Measurements from ENCODE around the gene CBX7.

The CBX7 gene

DNA sequence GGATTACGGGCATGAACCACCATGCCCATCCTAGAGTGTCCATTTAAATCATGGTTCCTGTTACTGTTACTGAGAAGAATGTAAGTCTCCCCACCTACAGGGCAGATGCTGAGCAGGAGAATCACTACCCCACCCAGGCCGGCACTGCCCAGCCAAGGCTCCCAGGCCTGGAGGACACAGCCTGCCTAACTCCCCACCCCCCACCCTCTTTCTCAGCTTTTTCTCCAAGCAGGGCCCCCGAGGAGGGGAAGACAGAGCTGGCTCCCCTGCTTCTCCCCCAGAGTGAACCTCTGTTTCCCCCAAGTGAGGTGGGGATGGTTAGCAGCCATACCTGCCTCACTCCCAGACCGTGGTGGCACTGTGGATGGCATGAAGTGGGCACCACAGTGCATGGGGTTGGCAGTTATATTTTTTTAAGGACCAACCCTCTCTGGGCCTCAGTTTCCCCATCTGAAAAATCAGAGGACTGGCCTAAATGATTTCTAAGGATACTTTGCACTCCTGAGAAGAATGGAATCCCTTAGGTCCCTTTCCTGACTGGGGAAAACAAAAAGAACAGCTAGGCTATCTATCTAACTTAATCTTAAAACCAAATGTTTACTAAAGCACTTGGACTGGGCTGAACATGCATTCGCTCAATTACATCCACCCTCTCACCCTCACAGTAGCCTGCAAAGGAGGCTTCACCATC is 5.0 kb downstream of the CBX7 start:
- no peak for DNase-seq (ENCODE audit: low spot score)

DNA sequence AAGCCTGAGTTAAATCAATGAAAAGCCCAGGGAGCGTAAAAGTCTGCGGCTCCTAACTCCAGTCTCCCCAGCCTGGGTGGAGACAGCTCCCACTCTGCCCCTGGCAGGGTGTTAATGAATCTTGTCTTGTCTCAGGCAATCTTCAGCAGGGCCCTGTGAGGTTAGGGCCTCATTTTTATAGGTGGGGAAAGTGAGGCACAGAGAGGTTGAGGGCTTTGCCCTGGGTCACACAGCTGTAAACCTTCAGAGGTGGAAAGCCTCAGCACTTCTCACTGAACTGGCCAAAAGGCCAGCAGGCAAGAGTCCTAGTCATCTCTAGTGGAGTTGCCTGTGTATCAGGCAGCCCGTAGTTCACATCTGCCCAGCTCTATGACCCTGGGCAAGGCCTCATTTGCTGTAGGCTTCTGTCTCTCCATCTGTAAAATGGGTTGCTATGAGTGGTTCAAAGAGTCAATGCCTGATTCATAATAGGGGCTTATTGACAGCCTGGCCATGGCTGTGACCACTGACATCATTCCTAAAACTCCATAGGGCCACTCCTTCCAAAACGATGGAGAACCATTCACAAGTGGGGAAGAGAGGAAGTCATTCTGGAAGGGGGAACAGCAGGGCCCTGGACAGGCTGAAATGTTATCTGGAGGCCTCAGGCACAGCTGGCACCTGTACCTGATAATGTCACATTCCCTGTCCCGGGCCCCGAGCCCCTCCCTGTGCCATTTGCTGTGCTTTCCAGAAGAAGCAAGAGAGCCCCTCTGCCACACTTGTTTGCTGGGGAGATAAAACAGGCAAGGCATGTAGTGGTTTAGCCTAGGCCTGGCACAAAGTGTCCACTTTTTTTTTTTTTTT is 6.0 kb downstream of the CBX7 start:
- DNase-seq (ENCODE audit: low spot score): peak; percentile 60

- peak; percentile 55 for DNase-seq (ENCODE audit: low spot score)
Observed at GRCh38 chr22:39144101-39144767, 8.2 kb downstream of the CBX7 start.

DNA sequence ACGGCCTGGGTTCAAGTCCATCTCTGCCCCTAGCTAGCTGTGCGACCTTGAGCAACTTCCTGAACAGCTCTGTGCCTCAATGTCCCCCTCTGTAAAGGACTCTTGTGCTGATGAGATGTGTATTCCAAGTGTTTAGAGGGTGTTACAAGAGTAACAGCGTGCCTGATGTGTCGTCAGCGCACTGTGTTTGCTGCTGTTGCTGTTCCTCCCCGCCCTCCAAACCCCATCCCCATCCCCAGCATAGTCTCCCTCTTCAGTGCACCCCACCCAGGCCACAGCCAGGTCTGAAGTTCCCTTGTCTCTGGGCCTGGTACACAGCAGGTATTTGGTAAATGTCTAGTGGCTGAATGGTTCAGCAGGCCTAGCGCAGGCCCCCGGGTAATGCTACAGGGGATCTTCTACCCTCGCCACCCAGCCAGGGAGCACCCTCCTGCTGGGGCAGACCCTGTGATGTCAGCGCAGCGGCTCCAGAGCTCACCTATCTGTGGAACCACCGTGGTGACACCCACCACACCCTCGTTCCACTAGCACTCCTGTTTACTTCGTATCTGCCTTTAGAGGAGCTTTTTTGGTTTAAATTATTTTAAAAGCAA is 10.3 kb downstream of the CBX7 start:
- peak; percentile 73 for DNase-seq (ENCODE audit: low spot score)

DNA sequence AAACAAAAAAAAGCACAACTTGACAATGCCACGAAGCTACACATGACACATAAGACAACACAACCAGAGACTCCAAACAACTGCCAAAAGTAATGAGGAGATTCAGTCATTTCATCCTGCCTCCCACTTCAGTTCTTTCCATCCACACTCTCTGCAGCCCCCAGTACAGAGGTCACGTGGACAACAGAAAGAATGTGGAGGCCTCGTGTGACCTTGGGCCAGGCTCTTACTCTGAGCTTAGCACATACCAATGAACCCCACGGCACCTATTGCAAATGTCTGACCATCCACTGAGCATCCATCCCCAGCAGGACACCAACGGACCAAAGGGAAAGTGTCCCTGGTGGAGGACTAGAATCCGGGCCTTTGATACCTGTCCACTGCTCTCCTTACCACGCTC is 12.5 kb downstream of the CBX7 start:
- DNase-seq (ENCODE audit: low spot score): no peak

DNA sequence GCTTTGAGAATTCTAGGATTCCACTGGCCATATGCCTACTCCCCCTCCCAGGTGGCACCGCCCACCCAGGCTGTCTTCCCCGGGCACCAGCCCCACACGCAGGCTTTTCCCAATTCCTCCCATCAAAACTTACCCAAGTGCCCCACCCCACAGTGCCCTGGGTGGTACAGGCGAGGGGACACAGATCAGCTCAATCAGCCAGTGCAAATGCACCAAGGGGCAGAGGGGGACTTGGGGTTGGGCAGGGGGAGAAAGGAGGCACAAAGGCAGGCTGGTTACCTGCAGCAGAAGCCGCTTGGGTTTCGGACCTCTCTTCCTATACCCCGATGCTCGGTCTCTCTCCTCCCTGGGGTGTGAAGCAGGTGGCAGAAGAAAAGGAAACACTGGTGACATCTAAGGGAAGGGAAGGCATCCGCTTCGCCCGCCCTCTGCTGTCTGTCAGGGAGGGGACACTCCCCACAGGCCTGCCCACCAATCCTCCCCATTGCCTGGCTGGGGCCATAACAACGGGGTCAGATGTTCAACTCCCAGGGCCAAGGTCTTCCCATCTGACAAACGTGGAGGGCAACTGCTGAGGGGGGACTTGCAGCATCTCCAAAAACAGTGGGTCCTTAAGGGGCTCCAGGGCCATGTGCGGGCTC is 14.0 kb downstream of the CBX7 start:
- DNase-seq (ENCODE audit: low spot score): no peak

DNA sequence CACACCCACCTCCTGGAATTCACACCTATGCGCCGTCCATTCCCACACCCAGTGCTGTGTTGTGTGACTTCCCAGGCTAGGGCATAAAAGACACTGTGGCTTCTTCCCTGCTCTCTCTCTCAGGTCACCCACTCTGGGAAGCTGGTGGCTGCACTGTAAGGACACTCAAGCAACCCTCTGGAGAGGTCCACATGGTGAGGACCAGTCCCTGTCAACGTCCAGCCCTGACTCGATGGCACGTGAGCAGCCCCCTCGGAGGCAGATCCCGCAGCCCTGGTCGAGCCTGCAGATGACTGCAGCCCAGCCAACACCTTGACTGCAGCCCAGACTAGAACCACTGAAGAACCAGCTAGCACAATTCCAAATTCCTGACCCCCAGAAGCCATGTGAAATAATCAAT is 16.2 kb downstream of the CBX7 start:
- DNase-seq (ENCODE audit: low spot score): no peak

DNA sequence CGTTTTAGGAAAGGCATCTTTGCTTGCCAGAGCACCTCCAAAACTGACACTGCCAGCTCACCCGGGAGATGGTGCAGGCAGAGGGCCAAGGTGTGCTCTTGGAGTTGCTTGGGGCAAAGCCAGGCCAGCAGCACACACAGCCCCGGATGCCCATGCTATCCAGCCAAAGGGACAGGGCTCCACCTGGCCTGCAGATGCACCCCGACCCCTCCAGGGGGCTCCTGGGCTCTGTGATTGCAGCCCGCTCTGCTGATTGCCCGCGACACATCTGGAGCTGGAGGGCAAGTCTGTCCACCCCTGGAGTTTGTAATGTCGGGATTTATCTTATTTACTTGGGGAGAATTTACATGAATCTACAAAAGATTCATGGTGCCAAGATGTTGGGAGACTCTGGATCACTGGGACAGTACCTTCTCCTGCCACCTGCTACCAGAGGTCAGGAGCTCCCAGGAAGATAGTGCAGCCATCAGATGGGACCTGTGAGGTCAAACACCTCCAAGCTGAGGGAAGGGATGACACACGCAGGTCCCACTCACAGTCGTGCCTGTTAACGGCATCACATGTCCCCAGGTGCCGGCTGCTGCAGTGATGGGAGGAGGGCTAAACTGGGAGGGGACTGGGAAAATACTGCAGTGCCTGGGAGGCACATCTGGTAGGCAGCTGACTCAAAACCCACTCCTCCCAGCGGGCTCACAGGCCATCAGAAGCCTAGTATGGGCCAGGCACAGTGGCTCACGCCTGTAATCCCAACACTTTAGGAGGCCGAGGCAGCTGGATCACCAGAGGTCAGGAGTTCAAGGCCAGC is 17.2 kb downstream of the CBX7 start:
- peak; percentile 66 for DNase-seq (ENCODE audit: low spot score)

DNA sequence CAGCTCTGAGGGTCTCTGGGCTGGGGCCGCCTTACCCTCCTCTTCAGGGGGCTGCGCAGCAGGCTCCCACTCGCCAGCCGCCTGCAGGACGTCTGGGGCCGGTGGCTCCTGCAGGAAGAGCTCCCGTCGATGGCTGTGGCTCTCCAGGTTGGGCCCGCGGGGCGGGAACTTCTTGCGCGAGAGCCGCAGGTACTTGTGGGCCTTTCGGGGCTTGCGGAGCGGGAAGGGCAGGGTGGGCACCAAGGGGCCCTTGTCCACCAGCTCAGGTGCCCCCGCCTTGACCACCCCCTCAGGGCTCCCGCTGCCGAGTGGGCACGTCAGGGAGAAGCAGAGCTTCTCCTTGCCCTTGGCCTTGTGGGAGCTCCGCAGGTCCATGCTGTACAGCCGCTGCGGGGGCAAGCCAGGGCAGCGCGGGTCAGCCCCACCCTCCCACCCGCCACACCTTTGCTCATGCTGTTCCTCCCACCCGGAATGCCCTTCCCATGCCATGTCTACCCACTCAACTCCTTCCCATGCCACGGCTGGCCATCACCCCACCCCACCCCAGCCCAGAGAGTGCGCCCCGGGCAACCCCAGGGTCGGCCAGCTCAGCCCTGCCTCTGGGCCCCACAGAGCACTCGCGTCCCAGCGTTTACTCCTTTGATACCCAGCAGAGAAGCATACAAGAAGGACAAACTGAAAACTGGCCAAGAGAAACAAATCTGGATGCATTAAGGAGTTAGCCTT is 18.0 kb downstream of the CBX7 start:
- no peak for DNase-seq (ENCODE audit: low spot score)

DNA sequence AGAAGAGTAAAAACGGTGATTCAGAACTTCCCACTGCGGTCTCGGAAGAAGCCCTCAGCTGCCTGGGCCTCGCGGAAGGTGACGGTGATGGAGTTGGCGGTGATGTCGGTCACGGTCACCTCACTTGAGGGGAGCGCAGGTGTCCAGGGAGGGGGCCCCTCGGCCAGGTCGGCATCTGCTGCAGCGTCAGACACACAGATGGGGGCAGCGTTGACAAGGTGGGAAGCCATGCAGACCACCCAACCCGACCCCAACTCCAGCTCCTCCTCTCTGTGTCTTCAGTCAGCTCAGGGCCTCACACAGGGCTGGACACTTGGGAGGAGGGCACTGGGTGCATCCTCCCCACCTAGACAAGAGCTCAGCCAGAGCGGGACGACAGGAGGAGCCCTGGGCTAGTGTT is 18.6 kb downstream of the CBX7 start:
- DNase-seq (ENCODE audit: low spot score): no peak

DNA sequence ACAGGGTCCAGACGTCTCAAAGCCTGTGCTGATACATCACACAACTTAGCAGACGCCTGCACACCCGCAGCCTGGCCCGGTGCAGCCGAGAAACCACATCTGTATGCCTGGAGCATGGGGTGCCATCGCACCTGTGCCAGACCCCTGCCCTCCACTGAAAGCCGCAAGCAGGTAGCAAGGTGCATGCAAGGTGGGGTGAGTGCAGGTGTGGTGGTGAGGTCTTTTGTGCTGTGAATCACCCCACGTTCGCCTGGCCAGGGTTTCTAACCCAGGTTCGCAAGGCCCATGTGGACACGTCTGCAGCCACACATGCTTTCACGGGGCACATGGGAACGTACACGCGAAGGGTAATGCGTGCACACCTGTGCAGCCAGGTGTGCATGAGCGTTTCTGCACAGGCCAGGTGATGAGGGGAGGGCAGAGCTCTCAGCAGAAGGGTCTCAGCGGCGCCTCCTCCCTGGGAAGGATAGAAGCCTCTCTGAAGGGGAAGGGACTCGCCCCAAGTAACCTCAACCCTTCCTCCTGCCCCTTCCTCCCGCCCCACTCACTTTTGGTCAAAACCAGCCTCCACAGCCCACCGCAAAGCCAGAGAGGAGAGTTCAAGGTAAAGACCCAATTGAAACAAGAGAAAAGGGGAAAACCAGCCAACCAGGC is 19.5 kb downstream of the CBX7 start:
- no peak for DNase-seq (ENCODE audit: low spot score)

- no peak for DNase-seq (ENCODE audit: low spot score)
Observed at GRCh38 chr22:39132281-39132680, 20.2 kb downstream of the CBX7 start.

DNA sequence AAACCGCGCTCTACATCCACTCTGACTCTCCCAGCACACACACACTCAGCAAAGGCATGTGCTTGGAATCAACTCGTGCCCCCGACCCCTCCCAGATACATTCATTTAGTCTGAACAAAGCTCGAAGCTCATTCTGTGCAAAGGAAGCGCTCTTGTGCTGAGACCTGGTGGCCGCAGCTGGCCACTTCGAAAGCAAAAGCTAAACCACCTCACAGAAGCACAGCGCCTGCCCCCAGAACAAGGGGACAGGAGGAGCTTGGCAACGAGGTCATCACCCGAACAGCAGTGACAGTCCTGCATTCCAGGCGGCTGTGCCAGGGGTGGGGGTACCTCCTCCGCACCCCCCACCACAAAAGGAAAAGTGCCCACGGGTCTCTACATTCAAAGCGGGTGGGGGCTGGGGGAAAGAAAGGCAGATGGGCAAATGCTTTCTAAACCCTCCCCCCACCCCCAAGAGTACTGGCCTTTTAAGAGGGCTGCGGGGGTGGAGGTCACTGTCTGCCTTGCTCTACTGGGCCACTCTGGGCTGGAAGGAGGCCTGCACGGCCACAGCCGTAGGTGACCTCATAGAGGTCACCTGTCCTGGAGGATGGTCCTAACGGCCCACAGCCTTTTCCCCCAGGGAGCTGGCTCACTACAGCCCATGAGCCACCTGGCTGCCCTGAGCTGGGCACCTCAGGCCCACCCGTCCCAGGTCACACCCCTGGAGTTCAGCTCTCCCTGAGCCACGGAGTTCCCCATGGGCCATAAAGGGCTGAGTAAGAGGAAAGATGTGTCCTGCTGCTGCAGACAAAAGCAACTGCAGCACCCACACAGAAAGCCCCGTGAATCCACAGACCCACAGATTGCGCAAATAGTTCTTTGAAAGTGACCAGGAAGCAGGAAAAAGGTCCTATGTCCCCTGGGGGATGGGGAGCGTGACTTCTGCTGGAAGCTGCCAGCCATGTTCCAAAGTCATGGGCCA is 21.3 kb downstream of the CBX7 start:
- DNase-seq (ENCODE audit: low spot score): no peak

DNA sequence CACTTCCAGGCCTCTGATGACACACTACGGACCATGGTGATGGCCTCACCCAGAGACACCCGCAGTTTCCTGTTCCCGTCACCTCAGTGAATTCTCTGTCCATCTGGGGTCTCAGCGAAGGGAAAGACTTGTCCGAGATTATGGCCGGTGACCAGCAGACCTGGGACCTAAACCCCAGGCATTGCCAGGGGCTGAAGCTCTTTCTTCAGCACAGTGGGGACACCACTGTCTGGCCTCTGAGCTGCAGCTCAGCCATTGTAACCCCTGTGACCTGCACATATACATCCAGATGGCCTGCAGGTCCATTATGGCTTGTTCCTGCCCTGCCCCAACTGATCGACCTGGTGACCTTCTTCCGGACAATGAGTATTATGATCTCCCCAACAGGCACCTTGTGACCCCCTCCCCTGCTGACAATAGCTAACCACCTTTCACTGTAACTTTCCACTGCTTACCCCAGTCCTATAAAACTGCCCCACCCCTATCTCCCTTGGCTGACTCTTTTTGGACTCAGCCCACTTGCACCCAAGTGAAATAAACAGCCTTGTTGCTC is 22.3 kb downstream of the CBX7 start:
- no peak for DNase-seq (ENCODE audit: low spot score)

DNA sequence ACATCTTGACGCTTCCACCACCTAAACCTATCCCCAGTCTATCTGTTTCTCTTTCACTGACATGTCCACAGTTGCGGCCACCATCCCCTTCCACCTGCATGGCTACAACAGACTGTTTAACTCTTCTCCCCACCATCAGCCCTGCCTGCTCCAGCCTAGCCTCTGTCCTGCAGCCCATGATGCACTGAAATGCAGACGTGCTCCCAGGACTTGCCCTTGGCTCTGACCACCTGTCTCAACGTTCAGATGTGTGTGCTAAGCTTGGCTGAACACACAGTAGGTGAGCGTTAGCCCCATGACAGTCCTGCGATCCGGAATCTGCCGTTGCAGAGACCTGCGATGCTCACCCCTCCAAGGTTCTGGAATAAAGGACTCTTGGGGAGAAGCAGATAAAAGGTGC is 22.7 kb downstream of the CBX7 start:
- DNase-seq (ENCODE audit: low spot score): no peak

DNA sequence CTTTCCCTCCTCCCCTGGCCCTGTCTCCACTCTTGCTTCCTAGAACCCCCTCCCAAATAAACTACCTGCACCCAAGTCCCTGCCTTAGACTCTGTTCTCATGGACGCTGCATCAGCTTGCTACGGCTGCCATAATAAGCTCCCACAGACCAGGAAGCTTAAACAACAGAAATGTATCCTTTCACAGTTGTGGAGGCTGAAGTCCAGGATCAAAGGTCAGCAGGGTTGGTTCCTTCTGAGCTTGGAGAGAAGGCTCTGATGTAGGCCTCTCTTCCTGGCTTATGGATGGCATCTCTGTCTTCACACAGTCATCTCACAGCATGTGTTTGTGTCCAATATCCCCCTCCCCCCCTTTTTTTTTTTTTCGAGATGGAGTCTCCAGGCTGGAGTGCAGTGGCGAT is 23.4 kb downstream of the CBX7 start:
- DNase-seq (ENCODE audit: low spot score): no peak

GRCh38 chr22:39128508-39128907 is 24.0 kb downstream of the CBX7 start:
- DNase-seq (ENCODE audit: low spot score): no peak

DNA sequence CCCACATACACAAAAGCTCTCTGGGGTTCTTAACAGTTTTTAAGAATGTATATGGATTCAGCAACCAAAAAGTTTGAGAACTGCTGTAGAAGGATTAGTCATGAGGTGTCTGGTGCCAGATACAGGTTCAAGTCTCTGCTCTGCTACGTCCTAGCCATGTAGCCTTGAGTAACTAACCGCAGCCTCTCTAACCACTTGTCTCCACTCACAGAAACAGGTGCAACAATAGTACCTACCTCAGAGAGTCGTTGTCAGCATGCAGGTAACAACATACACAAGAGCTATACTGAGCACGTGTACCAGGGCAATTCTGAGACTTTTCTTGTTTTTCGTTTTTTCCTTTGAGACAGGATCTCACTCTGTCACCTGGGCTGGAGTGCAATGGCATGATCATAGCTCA is 26.9 kb downstream of the CBX7 start:
- no peak for DNase-seq (ENCODE audit: low spot score)
